HG03439 (cell line): ENCODE measurements around the gene NEURL2.
A peak's percentile ranks its signal among the peaks of the same experiment; 100 is the strongest.
"Not testable (repeated sequence)": the region's sequence is repeated elsewhere in the genome, so short reads cannot be mapped to it uniquely, and the experiment has no call there.

ENCODE experiments used
- ATAC-seq: cut with Tn5 transposase; IDR thresholded peaks from one replicate; pipeline ENCODE4 v1.9.1; 2021; ENCODE audit warnings: mild to moderate bottlenecking, moderate library complexity; ENCODE audit not compliant: unreplicated experiment

Gene NEURL2

GRCh38 chr20:45901332-45901731 is 10.3 kb upstream of the NEURL2 start:
- not testable (repeated sequence) for ATAC-seq

- no peak for ATAC-seq
Observed at GRCh38 chr20:45899046-45899835, 8.2 kb upstream of the NEURL2 start.

GRCh38 chr20:45898285-45898684 is 7.3 kb upstream of the NEURL2 start:
- ATAC-seq: no peak

GRCh38 chr20:45897692-45898091 is 6.7 kb upstream of the NEURL2 start:
- no peak for ATAC-seq

GRCh38 chr20:45897289-45897688 is 6.3 kb upstream of the NEURL2 start:
- no peak for ATAC-seq

- ATAC-seq: no peak
Observed at GRCh38 chr20:45896641-45897161, 5.7 kb upstream of the NEURL2 start.

GRCh38 chr20:45894797-45895196 is 3.8 kb upstream of the NEURL2 start:
- ATAC-seq: no peak

- no peak for ATAC-seq
Observed at GRCh38 chr20:45893831-45894230, 2.8 kb upstream of the NEURL2 start.

GRCh38 chr20:45892828-45893500 is 2.0 kb upstream of the NEURL2 start:
- no peak for ATAC-seq

GRCh38 chr20:45892049-45892825 is 1.2 kb upstream of the NEURL2 start:
- ATAC-seq: no peak

- ATAC-seq: peak; percentile 4
Observed at GRCh38 chr20:45890077-45890984, 677 bp downstream of the NEURL2 start.

GRCh38 chr20:45888681-45889080 is 2.3 kb downstream of the NEURL2 start:
- ATAC-seq: no peak

GRCh38 chr20:45887346-45887715 is 3.7 kb downstream of the NEURL2 start, which contains the start of gene SPATA25:
Gene SPATA25 (minus strand): TSS chr20:45887622. CDS start chr20:45887590, 32 bp downstream.
- ATAC-seq: no peak

GRCh38 chr20:45886590-45887345 is 4.2 kb downstream of the NEURL2 start:
- no peak for ATAC-seq

- no peak for ATAC-seq
Observed at GRCh38 chr20:45883100-45883469, 7.9 kb downstream of the NEURL2 start.

- ATAC-seq: no peak
Observed at GRCh38 chr20:45882469-45883099, 8.4 kb downstream of the NEURL2 start.

GRCh38 chr20:45880988-45881788 is 9.8 kb downstream of the NEURL2 start, which contains the start of gene ZSWIM1:
Gene ZSWIM1 (plus strand): TSS chr20:45881227. CDS start chr20:45882593, 1,366 bp downstream.
- ATAC-seq: peak; percentile 95

- ATAC-seq: no peak
Observed at GRCh38 chr20:45878076-45878761, 12.8 kb downstream of the NEURL2 start.
